H1 (cell line): ENCODE measurements around the gene IGLON5. TPM values are rescaled to one million over a fixed set of nuclear protein-coding genes. Genes with fewer than 3 reads are reported as not detected.

ENCODE experiments used
- ASH2L ChIP-seq: fragments of 200-600, 300-600 bp; sonication (generic); IDR thresholded peaks from one replicate; pipeline ENCODE4 v1.7.1; 2017; ENCODE audit warnings: low read length
- BCL11A ChIP-seq, 2 experiments: IDR thresholded peaks; one replicate each; pipeline ENCODE4 v1.6.1; 2011; ENCODE audit warnings: low read depth in 2 of 2, low read length in 2 of 2, mild to moderate bottlenecking in 2 of 2
- BRCA1 ChIP-seq: IDR thresholded peaks from 2 replicates; pipeline ENCODE4 v1.6.1; 2012; ENCODE audit warnings: low read depth, low read length, improper control_type of control experiment
- CBX5 ChIP-seq: fragments of 300-800, 300-1000 bp; sonication (generic); IDR thresholded peaks from 2 replicates; pipeline ENCODE4 v1.7.1; 2016; ENCODE audit warnings: antibody characterized with exemption, low read length, low read depth
- CREB1 ChIP-seq: IDR thresholded peaks from 2 replicates; pipeline ENCODE4 v1.6.1; 2012; ENCODE audit warnings: inconsistent platforms
- GABPA ChIP-seq: IDR thresholded peaks from 2 replicates; pipeline ENCODE4 v1.6.1; 2011; ENCODE audit warnings: mild to moderate bottlenecking, low read length, moderate library complexity, borderline replicate concordance; ENCODE audit not compliant: insufficient read depth
- JUND ChIP-seq: IDR thresholded peaks from 2 replicates; pipeline ENCODE4 v1.6.1; 2011; ENCODE audit warnings: mild to moderate bottlenecking, improper control_type of control experiment, low read length
- KDM1A ChIP-seq: fragments of 200-600, 300-600 bp; sonication (generic); IDR thresholded peaks from 2 replicates; pipeline ENCODE4 v1.7.1; 2016; ENCODE audit warnings: mild to moderate bottlenecking, low read length, borderline replicate concordance
- KDM5A ChIP-seq: fragments of 200-600 bp; IDR thresholded peaks from 2 replicates; pipeline ENCODE4 v1.7.1; 2012; ENCODE audit warnings: mild to moderate bottlenecking, low read length, inconsistent platforms, mixed read lengths
- NANOG ChIP-seq: IDR thresholded peaks from 2 replicates; pipeline ENCODE4 v1.6.1; 2011; ENCODE audit warnings: low read length, low read depth, mild to moderate bottlenecking, inconsistent platforms; ENCODE audit not compliant: insufficient read depth, poor library complexity, severe bottlenecking
- PHF8 ChIP-seq: fragments of 200-600 bp; sonication (generic); conservative IDR thresholded peaks from 2 replicates; pipeline ENCODE4 v1.7.1; 2012; ENCODE audit warnings: low read depth, mild to moderate bottlenecking, inconsistent platforms, low read length, moderate library complexity
- POLR2A ChIP-seq, 2 experiments: IDR thresholded peaks; 1 replicate in 1 of 2; 2 replicates in 1 of 2; pipeline ENCODE4 v1.6.1; 2011; ENCODE audit warnings: low read depth in 2 of 2, low read length in 2 of 2, mild to moderate bottlenecking in 2 of 2; ENCODE audit errors: control extremely low read depth in 1 of 2
- RAD21 ChIP-seq, 2 experiments: IDR thresholded peaks in 1 of 2; conservative IDR thresholded peaks in 1 of 2; 2 replicates each; pipeline ENCODE4 v1.6.1; 2011; ENCODE audit warnings: low read depth in 2 of 2, low read length in 2 of 2, improper control_type of control experiment in 1 of 2, inconsistent platforms in 1 of 2, mild to moderate bottlenecking in 1 of 2, moderate library complexity in 1 of 2
- RBBP5 ChIP-seq: IDR thresholded peaks from 2 replicates; pipeline ENCODE4 v1.7.1; 2012; ENCODE audit warnings: low read depth, mild to moderate bottlenecking, inconsistent platforms, low read length, moderate library complexity, borderline replicate concordance
- RFX5 ChIP-seq: IDR thresholded peaks from 2 replicates; pipeline ENCODE4 v1.6.1; 2011; ENCODE audit warnings: low read depth, low read length, improper control_type of control experiment, borderline replicate concordance
- SIX5 ChIP-seq: IDR thresholded peaks from 2 replicates; pipeline ENCODE4 v1.6.1; 2011; ENCODE audit warnings: mild to moderate bottlenecking, low read depth, low read length
- SP2 ChIP-seq: IDR thresholded peaks from 2 replicates; pipeline ENCODE4 v1.6.1; 2012; ENCODE audit warnings: mild to moderate bottlenecking, low read length, inconsistent platforms
- TAF1 ChIP-seq: IDR thresholded peaks from 2 replicates; pipeline ENCODE4 v1.6.1; 2011; ENCODE audit warnings: mild to moderate bottlenecking, low read depth, low read length
- YY1 ChIP-seq: IDR thresholded peaks from 2 replicates; pipeline ENCODE4 v1.6.1; 2011; ENCODE audit warnings: low read depth, mild to moderate bottlenecking, low read length
- ZNF274 ChIP-seq: IDR thresholded peaks from 2 replicates; pipeline ENCODE4 v1.7.0; 2012; ENCODE audit warnings: low read length, borderline replicate concordance; ENCODE audit errors: extremely low read depth
- polyA plus RNA-seq, 7 experiments: library from polyadenylated mRNA; depleted of rRNA in 3 of 7; stranded (reverse) in 5 of 7; unstranded in 2 of 7; fragments of >200 nt in 5 of 7; fragments of 200-250 nt in 2 of 7; gene quantifications; 1 replicate in 5 of 7; 2 replicates in 1 of 7; 4 replicates in 1 of 7; pipeline versions ENCODE4 v1.2.1 to v1.2.3, GENCODE V29; 2011 to 2013; ENCODE audit warnings: missing spikeins in 2 of 7, mixed read lengths in 2 of 7
- total RNA-seq: library from RNA; stranded (reverse); fragmentation: NEBNext Ultra II Directional; extraction: Animal tissue kit (Norgen Biotek cat#: 25700); gene quantifications from 2 replicates; pipeline ENCODE4 v1.2.1, GENCODE V29; 2021
- TF ChIP-seq, protein P1 (sequence below), 3 experiments: IDR thresholded peaks; 1 replicate in 2 of 3; 2 replicates in 1 of 3; pipeline versions ENCODE4 v1.5.1 to v1.6.1; 2011; ENCODE audit warnings: low read length in 3 of 3, mild to moderate bottlenecking in 3 of 3, inconsistent platforms in 2 of 3, low read depth in 1 of 3, moderate library complexity in 1 of 3; ENCODE audit not compliant: insufficient read depth in 1 of 3; ENCODE audit errors: control extremely low read depth in 1 of 3

The IGLON5 gene
- total and polyA plus RNA-seq, 2 of the 8 experiments (the other 6 are each of a cell fraction or from before 2014, with no cell fraction given) = 31.8 to 34.6 TPM

DNA sequence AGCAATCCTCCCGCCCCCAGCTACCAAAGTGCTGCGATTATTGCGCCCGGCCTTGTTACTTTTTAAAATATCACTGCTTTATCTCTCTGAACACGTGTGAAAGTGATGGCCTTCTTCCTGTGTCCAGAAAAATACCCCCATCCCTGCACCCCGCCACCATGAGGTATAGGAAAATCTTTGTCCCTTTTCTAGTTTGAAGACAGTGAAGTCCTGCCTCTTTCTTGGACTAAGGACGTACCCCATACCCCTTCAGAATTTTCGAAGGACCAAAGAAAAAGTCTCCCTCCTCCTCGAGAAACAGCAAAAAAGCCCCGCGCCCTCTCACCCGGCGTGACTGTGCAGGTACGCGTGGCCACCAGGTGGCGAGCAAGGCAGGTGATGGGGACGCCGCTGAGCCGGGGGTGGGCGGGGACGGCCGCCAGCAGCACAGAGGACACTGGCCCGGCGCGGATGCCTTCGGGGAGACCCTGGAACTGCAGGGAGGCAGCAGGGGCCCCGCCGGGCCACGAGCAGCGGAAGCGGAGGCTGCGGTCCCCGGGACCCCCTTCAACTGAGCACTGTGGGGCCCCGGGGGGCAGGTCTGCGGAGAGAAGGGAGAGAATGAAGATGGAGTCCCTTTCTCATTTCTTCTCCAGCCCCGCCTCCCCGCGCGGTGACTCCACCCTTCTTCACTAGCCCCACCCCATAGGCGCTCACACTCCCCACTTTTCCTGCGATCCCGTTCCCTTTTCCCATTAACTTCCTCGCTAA lies 27.3 kb downstream of the IGLON5 start (continued):
- TF ChIP-seq RFX5 (no peak), KDM5A (no peak), POLR2A (IDR thresholded peaks at IDR 0.05; ENCODE audit: control extremely low read depth in 1 of 2, low read depth in 2 of 2, low read length in 2 of 2) (peak in 1 of 2 experiments; percentile 61; a peak in 2 of 3 replicates), NANOG (no peak), RAD21 (IDR thresholded peaks at IDR 0.05 in 1 of 2, conservative IDR thresholded peaks at IDR 0.05 in 1 of 2; ENCODE audit: low read depth in 2 of 2, low read length in 2 of 2) (peak; percentile 66 to 77), SP2 (no peak), TAF1 (peak; percentile 20; the same call in 1 of the 2 replicates), SIX5 (no peak), JUND (no peak), RBBP5 (no peak), ZNF274 (no peak), CBX5 (no peak), PHF8 (peak; percentile 70), GABPA (no peak), CREB1 (peak; percentile 62; the same call in 1 of the 2 replicates), BRCA1 (no peak), BCL11A (IDR thresholded peaks at IDR 0.05; ENCODE audit: low read depth in 2 of 2, low read length in 2 of 2) (no peak), KDM1A (no peak), ASH2L (no peak), YY1 (no peak)
- TF ChIP-seq, protein P1, sequence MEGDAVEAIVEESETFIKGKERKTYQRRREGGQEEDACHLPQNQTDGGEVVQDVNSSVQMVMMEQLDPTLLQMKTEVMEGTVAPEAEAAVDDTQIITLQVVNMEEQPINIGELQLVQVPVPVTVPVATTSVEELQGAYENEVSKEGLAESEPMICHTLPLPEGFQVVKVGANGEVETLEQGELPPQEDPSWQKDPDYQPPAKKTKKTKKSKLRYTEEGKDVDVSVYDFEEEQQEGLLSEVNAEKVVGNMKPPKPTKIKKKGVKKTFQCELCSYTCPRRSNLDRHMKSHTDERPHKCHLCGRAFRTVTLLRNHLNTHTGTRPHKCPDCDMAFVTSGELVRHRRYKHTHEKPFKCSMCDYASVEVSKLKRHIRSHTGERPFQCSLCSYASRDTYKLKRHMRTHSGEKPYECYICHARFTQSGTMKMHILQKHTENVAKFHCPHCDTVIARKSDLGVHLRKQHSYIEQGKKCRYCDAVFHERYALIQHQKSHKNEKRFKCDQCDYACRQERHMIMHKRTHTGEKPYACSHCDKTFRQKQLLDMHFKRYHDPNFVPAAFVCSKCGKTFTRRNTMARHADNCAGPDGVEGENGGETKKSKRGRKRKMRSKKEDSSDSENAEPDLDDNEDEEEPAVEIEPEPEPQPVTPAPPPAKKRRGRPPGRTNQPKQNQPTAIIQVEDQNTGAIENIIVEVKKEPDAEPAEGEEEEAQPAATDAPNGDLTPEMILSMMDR (IDR thresholded peaks at IDR 0.05; ENCODE audit: control extremely low read depth in 1 of 3, insufficient read depth in 1 of 3, low read depth in 1 of 3, low read length in 3 of 3) = peak; percentile 81 to 94 (median 88)
